ENCODE data around the gene ANTXR1.

The ANTXR1 gene

DNA sequence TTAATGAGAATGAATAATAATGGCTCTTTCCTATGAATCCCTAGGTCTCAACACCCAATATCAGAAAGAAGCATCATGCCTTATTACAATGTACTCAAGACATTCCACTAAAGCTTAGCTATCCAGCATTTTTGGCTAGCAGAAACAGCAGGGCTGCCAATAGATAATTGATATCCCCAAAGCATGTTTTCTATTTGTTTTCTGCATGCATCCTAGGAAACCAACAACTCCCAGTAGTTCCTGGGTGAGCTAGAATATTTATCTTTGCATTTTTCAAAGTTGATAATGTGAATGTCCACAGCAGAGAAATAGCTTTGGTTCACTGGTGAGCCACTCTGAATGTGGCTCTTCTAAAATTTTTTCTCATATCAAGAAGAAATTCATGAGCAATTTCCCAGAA, 5.8 kb upstream of the ANTXR1 start:
- DNase-seq: no peak

GRCh38 chr2:69007603-69008002, 5.4 kb upstream of the ANTXR1 start:
- no peak for DNase-seq

DNA sequence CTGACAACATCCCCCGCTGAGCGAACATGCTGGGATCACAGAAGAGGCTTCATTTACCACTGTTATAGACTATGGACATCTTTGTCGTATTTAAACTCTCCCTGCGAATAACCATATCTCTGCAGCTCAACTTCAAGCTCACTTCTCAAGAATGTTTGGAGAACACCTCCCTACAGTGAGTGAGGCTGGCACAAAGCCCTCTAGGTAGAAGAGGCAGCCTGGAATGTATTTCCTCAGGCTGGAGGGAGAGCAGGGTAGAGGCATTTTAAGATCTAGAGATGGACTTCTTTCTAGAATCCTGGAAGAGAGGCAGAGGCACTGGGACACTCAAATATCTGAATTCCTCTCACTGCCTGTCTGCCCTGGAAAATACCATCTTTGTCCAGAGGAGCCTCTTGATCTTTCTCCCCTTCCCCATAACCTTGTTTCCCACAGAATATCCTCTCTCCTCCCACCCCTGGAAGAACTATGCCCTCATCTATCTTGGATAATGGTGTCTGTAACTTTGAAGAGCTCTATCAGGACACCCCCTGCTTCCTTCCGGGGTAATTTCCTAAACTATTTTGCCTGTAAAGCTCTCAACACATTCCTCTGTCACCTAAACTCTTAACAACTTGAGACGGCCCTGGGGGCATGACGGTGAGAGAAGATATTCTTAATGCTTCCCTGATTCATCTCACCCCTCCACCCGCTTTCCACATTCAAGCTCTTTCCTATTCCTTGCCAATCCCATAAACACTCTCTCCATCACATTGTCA, 2.4 kb upstream of the ANTXR1 start:
- no peak for DNase-seq

DNA sequence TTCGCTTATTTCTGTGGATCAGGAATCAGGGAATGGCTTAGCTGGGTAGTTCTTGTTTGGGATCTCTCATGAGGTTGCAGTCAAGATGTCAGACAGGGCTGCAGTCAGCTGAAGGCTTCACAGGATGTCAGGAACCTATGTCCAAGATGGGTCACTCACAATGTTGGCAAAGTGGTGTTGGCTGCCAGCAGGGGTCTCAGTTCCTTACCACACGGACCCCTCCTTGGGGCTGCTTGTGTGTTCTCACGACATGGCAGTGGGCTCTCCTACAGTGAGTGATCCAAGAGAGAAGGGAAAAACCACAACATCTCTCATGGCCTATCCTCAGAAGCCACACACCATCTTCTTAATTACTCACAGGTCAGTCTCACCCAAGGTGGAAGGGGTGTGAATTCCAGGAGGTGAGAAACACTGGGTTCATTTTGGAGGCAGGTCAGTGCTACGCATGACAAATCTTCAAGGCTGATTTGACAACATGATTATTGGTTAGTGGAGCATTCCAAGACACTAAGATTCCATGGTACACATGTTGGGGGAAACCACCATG, 1.3 kb upstream of the ANTXR1 start:
- DNase-seq: no peak

GRCh38 chr2:69012310-69013141, 453 bp upstream of the ANTXR1 start:
- DNase-seq: peak; percentile 51

DNA sequence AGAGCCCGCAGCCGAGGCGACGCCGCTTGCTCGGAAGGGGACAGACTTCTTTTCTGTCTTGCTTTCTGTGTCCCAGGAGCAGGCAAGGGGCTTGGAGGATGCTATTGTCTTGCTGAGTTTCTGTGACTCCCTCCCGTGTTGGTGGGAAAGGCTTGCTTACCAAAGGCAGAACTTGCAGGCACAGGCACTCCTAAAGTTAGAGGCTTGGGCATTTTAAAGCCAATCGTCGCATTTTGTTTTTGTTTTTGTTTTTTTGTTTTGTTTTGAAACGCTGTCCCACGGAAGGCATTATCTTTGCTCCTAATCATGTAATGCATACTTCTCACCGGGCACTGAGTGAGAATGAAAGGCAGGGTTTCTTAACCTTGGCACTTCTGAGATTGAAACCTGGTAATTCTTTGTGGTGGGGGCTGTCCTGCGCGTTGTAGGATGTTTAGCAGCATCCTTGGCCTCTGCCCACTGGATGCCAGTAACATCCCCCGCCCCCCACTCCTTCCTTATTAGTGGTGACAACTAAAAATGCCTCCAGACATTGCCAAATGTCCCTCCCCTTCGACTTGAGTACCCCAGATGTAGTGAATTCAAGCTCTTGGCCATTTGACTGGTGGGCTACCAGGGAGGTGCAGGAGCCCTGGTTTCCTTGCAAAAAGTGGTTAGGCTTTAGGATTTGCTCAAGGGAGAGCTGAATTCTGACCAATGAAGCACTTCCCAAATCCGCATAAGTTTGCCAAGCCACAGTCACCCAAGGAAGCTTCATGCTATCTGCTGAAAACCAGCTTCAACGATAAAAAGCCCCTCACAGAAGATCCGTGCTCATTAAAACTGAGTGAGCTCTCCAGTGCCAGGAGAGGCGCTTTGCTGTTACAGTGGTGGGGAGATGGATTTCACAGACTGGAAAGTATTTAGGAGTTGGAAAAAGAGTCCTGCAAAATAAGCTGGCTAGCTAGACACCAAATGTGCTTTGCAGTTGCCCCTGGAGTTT, 1.2 kb downstream of the ANTXR1 start:
- DNase-seq: no peak

- DNase-seq: no peak
Measured at GRCh38 chr2:69017080-69017479, 4.1 kb downstream of the ANTXR1 start.

GRCh38 chr2:69017835-69018234, 4.9 kb downstream of the ANTXR1 start:
- DNase-seq: no peak

- DNase-seq: no peak
Measured at GRCh38 chr2:69018678-69019095, 5.7 kb downstream of the ANTXR1 start.

DNA sequence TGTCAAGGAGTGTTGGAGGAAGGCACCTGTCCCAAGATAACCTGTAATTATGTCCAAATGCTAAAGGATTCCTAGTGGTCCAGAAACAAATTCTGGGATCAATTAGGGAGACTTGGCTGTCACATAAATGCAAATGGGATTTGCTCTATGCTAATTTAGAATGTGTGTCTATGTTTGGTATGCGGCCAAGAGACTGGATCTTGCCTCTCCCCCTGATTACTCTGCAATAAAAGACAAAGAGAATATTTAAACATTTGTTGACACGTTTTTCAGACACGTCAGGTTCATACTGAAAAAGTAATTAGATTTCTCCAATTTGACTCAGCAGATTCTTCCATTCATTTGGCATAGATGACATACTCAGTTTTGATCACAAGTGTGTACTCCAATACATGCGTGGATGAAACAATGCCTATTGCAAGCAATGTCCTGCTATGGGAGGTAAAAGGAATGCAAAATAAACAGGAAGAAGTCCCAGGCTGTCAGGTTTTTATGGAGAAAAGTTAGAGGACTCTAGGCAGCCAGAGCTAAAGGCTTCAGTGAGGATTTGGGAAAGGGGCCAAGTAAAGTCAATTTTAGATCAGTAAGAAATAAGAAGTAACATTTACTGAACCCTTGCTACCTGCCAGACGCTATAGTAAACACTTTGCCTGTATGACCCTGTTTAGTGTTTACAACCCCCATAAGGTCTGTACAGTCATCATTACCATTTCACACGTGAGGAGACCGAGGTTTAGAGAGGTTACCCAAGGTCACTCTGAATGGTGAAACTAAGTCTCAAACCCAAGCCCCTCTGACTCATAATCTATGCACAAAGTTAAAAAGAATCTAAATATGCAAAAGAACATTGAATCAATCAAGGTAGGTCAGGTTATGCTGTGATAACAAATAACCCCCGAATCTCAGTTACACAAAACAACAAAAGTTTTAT, 7.8 kb downstream of the ANTXR1 start:
- no peak for DNase-seq

GRCh38 chr2:69021727-69022126, 8.7 kb downstream of the ANTXR1 start:
- DNase-seq: no peak

- no peak for DNase-seq
Measured at GRCh38 chr2:69022548-69022947, 9.6 kb downstream of the ANTXR1 start.

- DNase-seq: no peak
Measured at GRCh38 chr2:69023236-69023635, 10.3 kb downstream of the ANTXR1 start.

- DNase-seq: no peak
Measured at GRCh38 chr2:69026026-69026425, 13.0 kb downstream of the ANTXR1 start.

GRCh38 chr2:69026691-69027459, 13.9 kb downstream of the ANTXR1 start:
- no peak for DNase-seq

GRCh38 chr2:69030800-69031428, 17.9 kb downstream of the ANTXR1 start:
- DNase-seq: no peak

DNA sequence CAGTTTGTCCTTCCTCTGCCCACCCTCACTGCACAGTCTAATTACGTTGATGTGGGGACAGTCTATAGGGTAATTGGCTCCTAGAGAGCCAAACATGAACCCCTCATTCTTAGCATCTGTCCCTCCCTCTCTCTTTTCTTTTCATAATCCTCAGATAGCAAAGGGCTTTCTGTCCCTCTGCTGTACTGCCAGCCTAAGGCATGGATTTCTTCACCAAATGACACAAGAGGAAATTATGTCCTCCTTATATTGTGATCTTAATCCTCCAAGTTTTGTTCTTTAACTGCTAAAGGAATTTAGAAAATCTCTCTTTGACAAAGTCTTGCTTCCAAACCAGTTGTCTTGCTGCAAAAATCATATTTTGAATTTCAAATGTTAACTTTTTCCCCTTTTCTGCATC, 18.5 kb downstream of the ANTXR1 start:
- no peak for DNase-seq

DNA sequence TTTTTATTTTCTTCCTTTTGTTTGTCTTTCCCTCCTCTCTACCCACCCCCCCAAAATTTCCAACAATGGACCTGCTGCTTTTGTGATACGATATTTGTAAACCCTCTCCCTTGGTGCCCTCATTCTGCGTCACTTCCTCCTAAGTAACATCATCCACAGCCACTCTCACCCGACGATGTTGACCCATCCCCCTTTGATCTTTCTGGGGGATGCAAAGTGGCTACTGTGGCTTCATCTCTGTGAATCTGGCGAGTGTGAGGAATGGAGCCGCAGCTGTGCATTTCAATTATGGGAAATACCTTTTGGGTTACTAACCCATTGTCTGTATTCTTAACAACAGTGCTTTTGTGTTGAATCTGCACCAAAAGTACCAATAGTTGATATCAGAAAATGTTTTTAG, 19.4 kb downstream of the ANTXR1 start:
- no peak for DNase-seq

- no peak for DNase-seq
Measured at GRCh38 chr2:69033461-69034095, 20.6 kb downstream of the ANTXR1 start.

DNA sequence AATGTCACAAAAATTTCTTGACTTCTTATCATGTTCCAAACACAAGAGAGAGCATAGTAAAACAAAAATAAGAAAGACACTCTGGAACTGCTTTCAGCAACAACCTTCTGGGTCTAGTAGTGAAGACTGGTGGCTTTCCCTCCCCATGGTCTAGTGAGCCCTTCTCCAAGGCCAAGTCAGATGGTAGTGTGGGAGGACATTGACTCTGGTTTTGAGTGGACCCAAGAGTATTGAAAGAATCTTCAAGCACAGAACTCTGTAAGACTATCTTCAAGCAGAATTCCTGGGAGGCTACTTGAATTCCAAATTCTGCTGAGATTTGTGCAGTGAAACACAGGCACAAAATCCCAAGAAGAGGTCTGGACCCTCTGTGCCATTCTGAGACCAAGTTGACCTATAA, 21.1 kb downstream of the ANTXR1 start:
- DNase-seq: no peak

Data from NCI-H146 (cell line).